HUDEP-2 (cell line): ENCODE measurements around the gene NAT16.

Experiments used
- DNase-seq, 76 experiments: peaks; one replicate each; lab custom pipeline; 2025; ENCODE audit not compliant: unreplicated experiment in 76 of 76; lab: John Stamatoyannopoulos, UW

The NAT16 gene

GRCh38 chr7:101172854-101173751 lies 7.0 kb downstream of the NAT16 start:
- peak in 74 of 76 experiments; percentile 5 to 92 (median 74) for DNase-seq

- DNase-seq, result no peak
These were observed 7.9 kb downstream of the NAT16 start for GRCh38 chr7:101172005-101172853.

- peak in 1 of 76 experiments; percentile 9 for DNase-seq
These were observed 8.7 kb downstream of the NAT16 start for GRCh38 chr7:101171442-101171837.

GRCh38 chr7:101170617-101171441 lies 9.3 kb downstream of the NAT16 start:
- DNase-seq, result no peak

- DNase-seq, result peak in 69 of 76 experiments; percentile 1 to 81 (median 50)
These were observed 10.1 kb downstream of the NAT16 start for GRCh38 chr7:101169838-101170551.

- peak in 1 of 76 experiments; percentile 37 for DNase-seq
These were observed 10.8 kb downstream of the NAT16 start for GRCh38 chr7:101169110-101169837.

GRCh38 chr7:101168412-101169049 lies 11.6 kb downstream of the NAT16 start:
- no peak for DNase-seq

- no peak for DNase-seq
These were observed 12.3 kb downstream of the NAT16 start for GRCh38 chr7:101167645-101168411.

- no peak for DNase-seq
These were observed 13.0 kb downstream of the NAT16 start for GRCh38 chr7:101166909-101167644.

GRCh38 chr7:101166648-101166908 lies 13.5 kb downstream of the NAT16 start:
- no peak for DNase-seq

GRCh38 chr7:101165958-101166647 lies 14.0 kb downstream of the NAT16 start:
- no peak for DNase-seq

GRCh38 chr7:101165075-101165957 lies 14.8 kb downstream of the NAT16 start, which contains the start of gene VGF:
TSS of gene VGF (minus strand) at chr7:101165569. CDS start at chr7:101164843, 726 bp downstream.
- DNase-seq, result peak in 75 of 76 experiments; percentile 6 to 96 (median 90)

- DNase-seq, result peak in 21 of 76 experiments; percentile 7 to 36 (median 15)
These were observed 15.8 kb downstream of the NAT16 start for GRCh38 chr7:101164071-101164840.

GRCh38 chr7:101163279-101164070 lies 16.6 kb downstream of the NAT16 start:
- DNase-seq, result peak in 67 of 76 experiments; percentile 4 to 86 (median 62)
